ENCODE data around the gene BRD1. TPM values are rescaled to one million over a fixed set of nuclear protein-coding genes. Genes with fewer than 3 reads are reported as not detected.

The BRD1 gene
- total and polyA plus RNA-seq, 2 experiments from 2014 or later = 25.0 to 25.9 TPM

GRCh38 chr22:49749885-49750510 is 77.7 kb downstream of the BRD1 start:
- Histone ChIP-seq H3K9me2 (replicated peaks; ENCODE audit: insufficient read depth) (no peaks in the 10 kb centered on the region), H3K79me2 (no peaks in the 10 kb centered on the region), H3K9me3 (ENCODE audit: low read depth) (no peaks in the 10 kb centered on the region), H3K4me2 (no peak overlapping the region), H3K4me3 (no peak overlapping the region), H4K20me1 (ENCODE audit: insufficient read depth, poor library complexity, severe bottlenecking) (no peaks in the 10 kb centered on the region), H3K27ac (no peak overlapping the region), H3K36me3 (replicated peaks; ENCODE audit: insufficient read depth, low read depth) (no peaks in the 10 kb centered on the region), H2AFZ (no peak overlapping the region), H3K4me1 (ENCODE audit: insufficient read depth) (no peaks in the 10 kb centered on the region), H3K27me3 (peaks cover 8% of the 10 kb centered on the region)
- 94% methylated on average over 18 of the region's 24 CpGs for WGBS (ENCODE audit: low lambda C conversion rate, missing lambda C conversion rate)
- TF ChIP-seq CTCF (IDR thresholded peaks at IDR 0.05; ENCODE audit: poor library complexity) = no peak
- no peak for TF ChIP-seq EZH2phosphoT487 (IDR thresholded peaks at IDR 0.05; ENCODE audit: low read depth, severe bottlenecking, unreplicated experiment)
- TF ChIP-seq EZH2 (IDR thresholded peaks at IDR 0.05; ENCODE audit: borderline replicate concordance) = no peak
- DNase-seq (ENCODE audit: low spot score) = no peak

- H3K4me1 ChIP-seq (ENCODE audit: insufficient read depth) = no peaks in the 10 kb centered on the region
- WGBS (ENCODE audit: low lambda C conversion rate, missing lambda C conversion rate) = 85% methylated on average over 8 of the region's 9 CpGs
- peaks cover 8% of the 10 kb centered on the region for H3K27me3 ChIP-seq
- no peaks in the 10 kb centered on the region for H3K79me2 ChIP-seq
- no peaks in the 10 kb centered on the region for H3K9me3 ChIP-seq (ENCODE audit: low read depth)
- H4K20me1 ChIP-seq (ENCODE audit: insufficient read depth, poor library complexity, severe bottlenecking) = no peaks in the 10 kb centered on the region
- H3K4me2 ChIP-seq = no peak overlapping the region
- H3K9me2 ChIP-seq (replicated peaks; ENCODE audit: insufficient read depth) = no peaks in the 10 kb centered on the region
- no peak overlapping the region for H2AFZ ChIP-seq
- no peak for DNase-seq (ENCODE audit: low spot score)
- no peak overlapping the region for H3K27ac ChIP-seq
- TF ChIP-seq EZH2phosphoT487 (IDR thresholded peaks at IDR 0.05; ENCODE audit: low read depth, severe bottlenecking, unreplicated experiment) (no peak), CTCF (IDR thresholded peaks at IDR 0.05; ENCODE audit: poor library complexity) (no peak), EZH2 (IDR thresholded peaks at IDR 0.05; ENCODE audit: borderline replicate concordance) (no peak)
- no peak overlapping the region for H3K4me3 ChIP-seq
- no peaks in the 10 kb centered on the region for H3K36me3 ChIP-seq (replicated peaks; ENCODE audit: insufficient read depth, low read depth)
These were observed 78.4 kb downstream of the BRD1 start for GRCh38 chr22:49749227-49749626.

- DNase-seq (ENCODE audit: low spot score) = no peak
- no peak overlapping the region for H3K4me2 ChIP-seq
- no peak overlapping the region for H3K4me3 ChIP-seq
- no peaks in the 10 kb centered on the region for H3K79me2 ChIP-seq
- no peaks in the 10 kb centered on the region for H3K9me2 ChIP-seq (replicated peaks; ENCODE audit: insufficient read depth)
- WGBS (ENCODE audit: low lambda C conversion rate, missing lambda C conversion rate) = 78% methylated on average over 4 of the region's 5 CpGs
- no peaks in the 10 kb centered on the region for H3K9me3 ChIP-seq (ENCODE audit: low read depth)
- H3K4me1 ChIP-seq (ENCODE audit: insufficient read depth) = no peaks in the 10 kb centered on the region
- H4K20me1 ChIP-seq (ENCODE audit: insufficient read depth, poor library complexity, severe bottlenecking) = no peaks in the 10 kb centered on the region
- peaks cover 8% of the 10 kb centered on the region for H3K27me3 ChIP-seq
- no peak overlapping the region for H3K27ac ChIP-seq
- TF ChIP-seq EZH2phosphoT487 (IDR thresholded peaks at IDR 0.05; ENCODE audit: low read depth, severe bottlenecking, unreplicated experiment) (no peak), EZH2 (IDR thresholded peaks at IDR 0.05; ENCODE audit: borderline replicate concordance) (no peak), CTCF (IDR thresholded peaks at IDR 0.05; ENCODE audit: poor library complexity) (no peak)
- H2AFZ ChIP-seq = no peak overlapping the region
- no peaks in the 10 kb centered on the region for H3K36me3 ChIP-seq (replicated peaks; ENCODE audit: insufficient read depth, low read depth)
These were observed 79.2 kb downstream of the BRD1 start for GRCh38 chr22:49748514-49748913.
